HepG2 (cell line): ENCODE results near the gene RIOK3. TPM values are rescaled to one million over a fixed set of nuclear protein-coding genes. Genes with fewer than 3 reads are reported as not detected.

Source experiments
- ATAC-seq: fragments of 200-7000 bp; cut with Tn5 transposase; 3 replicates; pipeline ENCODE4 v1.9.1; 2020; ENCODE audit warnings: mild to moderate bottlenecking, moderate library complexity
- BruUV-seq: library from RNA; stranded (reverse); fragments of 400-500 nt; replicated peaks from 2 replicates; lab custom pipeline; 2021; lab: Mats Ljungman, UMichigan
- CTCF ChIA-PET: fragments of 300-600 bp; formaldehyde crosslinking; extraction: SDS; loops from one replicate; lab custom pipeline; 2021; ENCODE audit warnings: low total read pairs, inconsistent platforms, low intra/inter-chr PET ratio; lab: Yijun Ruan, JAX
- POLR2A ChIA-PET: fragments of 350-600 bp; sonication (Branson Sonifier 250); formaldehyde crosslinking; loops from one replicate; lab custom pipeline; 2020; ENCODE audit warnings: antibody characterized with exemption, inconsistent platforms; lab: Yijun Ruan, JAX
- DNase-seq: peaks from one replicate; pipeline ENCODE4 v3.0.0-alpha.2; 2015; ENCODE audit warnings: low spot score
- FAIRE-seq: peaks from 3 replicates; lab custom pipeline; 2011; peaks lifted over from hg19 to GRCh38; lab: Jason Lieb, UNC
- H2AFZ ChIP-seq: one replicate; pipeline ENCODE4 v1.6.1; 2011; ENCODE audit warnings: low read length, inconsistent platforms
- H3K27ac ChIP-seq: fragments of 300-600 bp; 3 replicates; pipeline ENCODE4 v1.8.0; 2011; ENCODE audit warnings: mixed run types, mild to moderate bottlenecking, mixed read lengths, low read length, inconsistent platforms; ENCODE audit not compliant: insufficient read depth; ENCODE audit errors: extremely low read length
- H3K27me3 ChIP-seq, 2 experiments: fragments of 200-600 bp in 1 of 2; 2 replicates in 1 of 2; 3 replicates in 1 of 2; pipeline versions ENCODE4 v1.6.0 to v1.8.0; 2011; ENCODE audit warnings: low read length in 2 of 2, mild to moderate bottlenecking in 2 of 2, moderate library complexity in 2 of 2, inconsistent platforms in 1 of 2; ENCODE audit not compliant: insufficient read depth in 2 of 2, control insufficient read depth in 1 of 2
- H3K36me3 ChIP-seq, 2 experiments: fragments of 200-600 bp in 1 of 2; replicated peaks in 1 of 2; 2 replicates in 1 of 2; 3 replicates in 1 of 2; pipeline versions ENCODE4 v1.5.1 to v1.8.0; 2011; ENCODE audit warnings: low read length in 2 of 2, inconsistent platforms in 1 of 2; ENCODE audit not compliant: insufficient read depth in 2 of 2, control insufficient read depth in 1 of 2
- H3K4me1 ChIP-seq: 2 replicates; pipeline ENCODE4 v1.5.1; 2012; ENCODE audit warnings: low read length, inconsistent platforms; ENCODE audit not compliant: insufficient read depth
- H3K4me2 ChIP-seq: 2 replicates; pipeline ENCODE4 v1.6.0; 2011; ENCODE audit warnings: low read depth, low read length, inconsistent platforms
- H3K4me3 ChIP-seq, 3 experiments: fragments of 200-600 bp in 1 of 3; sonication (generic), shearing (Covaris generic) in 1 of 3; replicated peaks in 1 of 3; 2 replicates each; pipeline ENCODE4 v1.5.1; 2011 to 2016; ENCODE audit warnings: low read length in 3 of 3, inconsistent platforms in 2 of 3, low read depth in 2 of 3, mild to moderate bottlenecking in 2 of 3, control low read depth in 1 of 3, mixed read lengths in 1 of 3; ENCODE audit not compliant: insufficient read depth in 1 of 3
- H3K79me2 ChIP-seq: one replicate; pipeline ENCODE4 v1.6.1; 2011; ENCODE audit warnings: low read length, inconsistent platforms; ENCODE audit not compliant: insufficient read depth
- H3K9ac ChIP-seq: 2 replicates; pipeline ENCODE4 v1.6.0; 2011; ENCODE audit warnings: mild to moderate bottlenecking, low read depth, low read length, inconsistent platforms; ENCODE audit not compliant: insufficient read depth
- H3K9me3 ChIP-seq: 2 replicates; pipeline ENCODE4 v1.5.1; 2012; ENCODE audit warnings: mild to moderate bottlenecking, low read length
- H4K20me1 ChIP-seq: 2 replicates; pipeline ENCODE4 v1.6.0; 2011; ENCODE audit warnings: inconsistent platforms, mild to moderate bottlenecking, low read length, moderate library complexity; ENCODE audit not compliant: insufficient read depth
- FOXC1 ChIP-seq: sonication (generic); formaldehyde crosslinking; IDR thresholded peaks from 2 replicates; pipeline ENCODE4 v1.8.0; 2022; ENCODE audit warnings: mild to moderate bottlenecking, missing genetic modification reagents, borderline replicate concordance
- JARID2 ChIP-seq: sonication (generic); formaldehyde crosslinking; IDR thresholded peaks from 2 replicates; pipeline ENCODE4 v1.8.1; 2023; ENCODE audit warnings: missing genetic modification reagents, inconsistent platforms; ENCODE audit not compliant: insufficient replicate concordance
- SMAD1 ChIP-seq: sonication (generic); formaldehyde crosslinking; IDR thresholded peaks from 2 replicates; pipeline ENCODE4 v1.4.0; 2020; ENCODE audit warnings: missing genetic modification reagents, low read depth, mild to moderate bottlenecking, borderline replicate concordance
- SP4 ChIP-seq: sonication (generic); formaldehyde crosslinking; IDR thresholded peaks from 2 replicates; pipeline ENCODE4 v1.8.1; 2023; ENCODE audit warnings: mild to moderate bottlenecking, missing genetic modification reagents
- SRSF1 ChIP-seq: fragments of 200-400 bp; formaldehyde crosslinking; optimal IDR thresholded peaks from 2 replicates; pipeline ENCODE3; 2017; ENCODE audit warnings: mild to moderate bottlenecking, low read depth, low read length, moderate library complexity
- YEATS2 ChIP-seq: sonication (generic); formaldehyde crosslinking; IDR thresholded peaks from 2 replicates; pipeline ENCODE4 v1.4.0; 2020; ENCODE audit warnings: missing genetic modification reagents, borderline replicate concordance
- YEATS4 ChIP-seq: sonication (generic); formaldehyde crosslinking; IDR thresholded peaks from 2 replicates; pipeline ENCODE4 v1.4.0; 2020; ENCODE audit warnings: missing genetic modification reagents, borderline replicate concordance
- ZNF614 ChIP-seq: IDR thresholded peaks from 2 replicates; pipeline ENCODE4 v1.6.1; 2018; ENCODE audit warnings: missing biosample characterization, missing genetic modification reagents, inconsistent platforms, borderline replicate concordance
- ZNF672 ChIP-seq: sonication (generic); formaldehyde crosslinking; IDR thresholded peaks from 2 replicates; pipeline ENCODE4 v1.8.1; 2022; ENCODE audit warnings: missing genetic modification reagents
- ZNF713 ChIP-seq: sonication (generic); formaldehyde crosslinking; IDR thresholded peaks from 2 replicates; pipeline ENCODE4 v1.4.0; 2020; ENCODE audit warnings: mild to moderate bottlenecking, missing genetic modification reagents
- WGBS: methylation state at CpG from one replicate; pipeline ENCODE4 v1.1.6; 2017; ENCODE audit warnings: low lambda C conversion rate; 5-methylcytosine and 5-hydroxymethylcytosine counted together
- in situ Hi-C: cut with HindIII; loops from 2 replicates; pipeline ENCODE4 v1.10.0; 2017; ENCODE audit warnings: low pct_unique_long_range_greater_than_20kb; ENCODE audit not compliant: extremely low pct_ligation_motif_present
- intact Hi-C: fragments of 100-400 bp; cut with micrococcal nuclease; formaldehyde crosslinking; loops from one replicate; pipeline ENCODE4 v1.10.0; 2022; ENCODE audit not compliant: unreplicated experiment
- polyA plus RNA-seq, 8 experiments: library from polyadenylated mRNA; depleted of rRNA in 3 of 8; stranded (reverse) in 7 of 8; unstranded in 1 of 8; fragments of >200 nt; fragmentation: Illumina TruSeq in 4 of 8; extraction: Trizol in 4 of 8; gene quantifications; 2 replicates each; pipeline versions ENCODE4 v1.2.1 to v1.2.3, GENCODE V29; 2011 to 2016; ENCODE audit warnings: low read depth in 4 of 8, missing spikeins in 1 of 8, mixed read lengths in 1 of 8; ENCODE audit not compliant: insufficient read depth in 1 of 8
- total RNA-seq, 5 experiments: library from RNA; depleted of rRNA; stranded (reverse); fragments of >200 nt; fragmentation: Illumina TruSeq; extraction: Trizol; gene quantifications; 2 replicates each; pipeline ENCODE4 v1.2.3, GENCODE V29; 2016; ENCODE audit warnings: low read depth in 1 of 5
- TF ChIP-seq, protein P1 (sequence below): IDR thresholded peaks from 2 replicates; pipeline ENCODE4 v1.6.1; 2018; ENCODE audit warnings: missing genetic modification reagents, mild to moderate bottlenecking, missing compliant biosample characterization
- TF ChIP-seq, protein P2 (sequence below): sonication (generic); formaldehyde crosslinking; conservative IDR thresholded peaks from 2 replicates; pipeline ENCODE4 v1.8.0; 2022; ENCODE audit warnings: missing genetic modification reagents
- TF ChIP-seq, protein P3 (sequence below): sonication (generic); formaldehyde crosslinking; IDR thresholded peaks from 2 replicates; pipeline ENCODE4 v1.4.0; 2020; ENCODE audit warnings: mild to moderate bottlenecking, missing genetic modification reagents
- TF ChIP-seq, protein P4 (sequence below): sonication (generic); formaldehyde crosslinking; IDR thresholded peaks from 2 replicates; pipeline ENCODE4 v1.5.1; 2020; ENCODE audit warnings: mild to moderate bottlenecking, missing genetic modification reagents

RIOK3 gene
- total and polyA plus RNA-seq, 2 of the 13 experiments (the other 11 are each of a cell fraction or from before 2014, with no cell fraction given), result 26.7 to 36.0 TPM

DNA sequence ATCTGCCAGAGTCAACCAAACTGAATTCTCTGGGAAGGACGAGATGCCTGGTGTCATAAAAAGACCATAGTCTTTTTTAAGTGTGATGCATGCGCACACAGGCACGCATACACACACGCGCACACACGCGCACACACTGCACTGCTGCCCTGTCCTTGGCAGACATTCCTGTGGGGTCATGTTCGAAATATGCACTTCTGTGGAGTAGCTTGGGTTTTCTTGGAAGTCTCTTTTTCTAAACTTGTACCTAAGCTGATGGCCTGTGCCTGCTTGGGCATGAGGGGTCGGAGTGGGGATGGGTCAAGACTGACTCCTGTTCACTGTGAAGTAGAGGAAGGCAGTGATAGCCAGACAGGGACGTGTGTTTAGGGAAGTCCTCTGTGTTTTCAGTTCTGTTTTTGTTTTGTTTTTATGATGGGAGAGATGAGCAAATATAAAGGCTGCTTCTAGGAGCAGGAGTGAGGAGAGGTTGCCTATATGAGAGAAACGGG is 46.2 kb downstream of the RIOK3 start:
- Histone ChIP-seq H3K36me3 (no peaks in the 10 kb centered on the region), H3K27me3 (no peaks in the 10 kb centered on the region), H3K9me3 (no peaks in the 10 kb centered on the region), H3K4me2 (peak overlapping the region; percentile 36), H3K9ac (no peak overlapping the region), H3K4me3 (no peak overlapping the region; a peak in 1 of 6 replicates), H2AFZ (no peak overlapping the region), H3K79me2 (peaks cover 5% of the 10 kb centered on the region), H4K20me1 (no peaks in the 10 kb centered on the region), H3K27ac (no peak overlapping the region), H3K4me1 (peaks cover 27% of the 10 kb centered on the region)
- intact Hi-C loops, result loop anchor here (5.0 kb wide), 1 partner anchor 313 kb away; no protein-coding TSS in a partner anchor
- ChIA-PET POLR2A (interaction anchor here (1.0 kb wide), 1 partner anchor 11 kb away, joined by 3 read pairs; no protein-coding TSS in a partner anchor), CTCF (interaction anchor here (1.6 kb wide), 1 partner anchor 204 kb away, joined by 4 read pairs; no protein-coding TSS in a partner anchor)
- FAIRE-seq (no peak), ATAC-seq (no peak), DNase-seq (no peak)
- WGBS, result 51% methylated on average over 9 of the region's 11 CpGs
- in situ Hi-C loops, result no loop called here
- no TSS peak for BruUV-seq
- TF ChIP-seq ZNF614 (CRISPR knock-in tag), result no peak
- TF ChIP-seq YEATS2 (CRISPR knock-in tag), result no peak
- TF ChIP-seq ZNF713, result no peak
- TF ChIP-seq, protein P1, sequence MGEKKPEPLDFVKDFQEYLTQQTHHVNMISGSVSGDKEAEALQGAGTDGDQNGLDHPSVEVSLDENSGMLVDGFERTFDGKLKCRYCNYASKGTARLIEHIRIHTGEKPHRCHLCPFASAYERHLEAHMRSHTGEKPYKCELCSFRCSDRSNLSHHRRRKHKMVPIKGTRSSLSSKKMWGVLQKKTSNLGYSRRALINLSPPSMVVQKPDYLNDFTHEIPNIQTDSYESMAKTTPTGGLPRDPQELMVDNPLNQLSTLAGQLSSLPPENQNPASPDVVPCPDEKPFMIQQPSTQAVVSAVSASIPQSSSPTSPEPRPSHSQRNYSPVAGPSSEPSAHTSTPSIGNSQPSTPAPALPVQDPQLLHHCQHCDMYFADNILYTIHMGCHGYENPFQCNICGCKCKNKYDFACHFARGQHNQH (CRISPR knock-in tag), result no peak
- no peak for TF ChIP-seq YEATS4 (CRISPR knock-in tag)
- no peak for TF ChIP-seq SMAD1
- TF ChIP-seq, protein P2, sequence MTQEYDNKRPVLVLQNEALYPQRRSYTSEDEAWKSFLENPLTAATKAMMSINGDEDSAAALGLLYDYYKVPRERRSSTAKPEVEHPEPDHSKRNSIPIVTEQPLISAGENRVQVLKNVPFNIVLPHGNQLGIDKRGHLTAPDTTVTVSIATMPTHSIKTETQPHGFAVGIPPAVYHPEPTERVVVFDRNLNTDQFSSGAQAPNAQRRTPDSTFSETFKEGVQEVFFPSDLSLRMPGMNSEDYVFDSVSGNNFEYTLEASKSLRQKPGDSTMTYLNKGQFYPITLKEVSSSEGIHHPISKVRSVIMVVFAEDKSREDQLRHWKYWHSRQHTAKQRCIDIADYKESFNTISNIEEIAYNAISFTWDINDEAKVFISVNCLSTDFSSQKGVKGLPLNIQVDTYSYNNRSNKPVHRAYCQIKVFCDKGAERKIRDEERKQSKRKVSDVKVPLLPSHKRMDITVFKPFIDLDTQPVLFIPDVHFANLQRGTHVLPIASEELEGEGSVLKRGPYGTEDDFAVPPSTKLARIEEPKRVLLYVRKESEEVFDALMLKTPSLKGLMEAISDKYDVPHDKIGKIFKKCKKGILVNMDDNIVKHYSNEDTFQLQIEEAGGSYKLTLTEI (CRISPR knock-in tag), result no peak
- TF ChIP-seq, protein P3, sequence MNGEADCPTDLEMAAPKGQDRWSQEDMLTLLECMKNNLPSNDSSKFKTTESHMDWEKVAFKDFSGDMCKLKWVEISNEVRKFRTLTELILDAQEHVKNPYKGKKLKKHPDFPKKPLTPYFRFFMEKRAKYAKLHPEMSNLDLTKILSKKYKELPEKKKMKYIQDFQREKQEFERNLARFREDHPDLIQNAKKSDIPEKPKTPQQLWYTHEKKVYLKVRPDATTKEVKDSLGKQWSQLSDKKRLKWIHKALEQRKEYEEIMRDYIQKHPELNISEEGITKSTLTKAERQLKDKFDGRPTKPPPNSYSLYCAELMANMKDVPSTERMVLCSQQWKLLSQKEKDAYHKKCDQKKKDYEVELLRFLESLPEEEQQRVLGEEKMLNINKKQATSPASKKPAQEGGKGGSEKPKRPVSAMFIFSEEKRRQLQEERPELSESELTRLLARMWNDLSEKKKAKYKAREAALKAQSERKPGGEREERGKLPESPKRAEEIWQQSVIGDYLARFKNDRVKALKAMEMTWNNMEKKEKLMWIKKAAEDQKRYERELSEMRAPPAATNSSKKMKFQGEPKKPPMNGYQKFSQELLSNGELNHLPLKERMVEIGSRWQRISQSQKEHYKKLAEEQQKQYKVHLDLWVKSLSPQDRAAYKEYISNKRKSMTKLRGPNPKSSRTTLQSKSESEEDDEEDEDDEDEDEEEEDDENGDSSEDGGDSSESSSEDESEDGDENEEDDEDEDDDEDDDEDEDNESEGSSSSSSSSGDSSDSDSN (CRISPR knock-in tag), result no peak
- TF ChIP-seq ZNF672 (CRISPR knock-in tag), result no peak
- TF ChIP-seq SRSF1, result no peak
- no peak for TF ChIP-seq SP4 (CRISPR knock-in tag)
- no peak for TF ChIP-seq JARID2 (CRISPR knock-in tag)
- TF ChIP-seq FOXC1, result no peak
- TF ChIP-seq, protein P4, sequence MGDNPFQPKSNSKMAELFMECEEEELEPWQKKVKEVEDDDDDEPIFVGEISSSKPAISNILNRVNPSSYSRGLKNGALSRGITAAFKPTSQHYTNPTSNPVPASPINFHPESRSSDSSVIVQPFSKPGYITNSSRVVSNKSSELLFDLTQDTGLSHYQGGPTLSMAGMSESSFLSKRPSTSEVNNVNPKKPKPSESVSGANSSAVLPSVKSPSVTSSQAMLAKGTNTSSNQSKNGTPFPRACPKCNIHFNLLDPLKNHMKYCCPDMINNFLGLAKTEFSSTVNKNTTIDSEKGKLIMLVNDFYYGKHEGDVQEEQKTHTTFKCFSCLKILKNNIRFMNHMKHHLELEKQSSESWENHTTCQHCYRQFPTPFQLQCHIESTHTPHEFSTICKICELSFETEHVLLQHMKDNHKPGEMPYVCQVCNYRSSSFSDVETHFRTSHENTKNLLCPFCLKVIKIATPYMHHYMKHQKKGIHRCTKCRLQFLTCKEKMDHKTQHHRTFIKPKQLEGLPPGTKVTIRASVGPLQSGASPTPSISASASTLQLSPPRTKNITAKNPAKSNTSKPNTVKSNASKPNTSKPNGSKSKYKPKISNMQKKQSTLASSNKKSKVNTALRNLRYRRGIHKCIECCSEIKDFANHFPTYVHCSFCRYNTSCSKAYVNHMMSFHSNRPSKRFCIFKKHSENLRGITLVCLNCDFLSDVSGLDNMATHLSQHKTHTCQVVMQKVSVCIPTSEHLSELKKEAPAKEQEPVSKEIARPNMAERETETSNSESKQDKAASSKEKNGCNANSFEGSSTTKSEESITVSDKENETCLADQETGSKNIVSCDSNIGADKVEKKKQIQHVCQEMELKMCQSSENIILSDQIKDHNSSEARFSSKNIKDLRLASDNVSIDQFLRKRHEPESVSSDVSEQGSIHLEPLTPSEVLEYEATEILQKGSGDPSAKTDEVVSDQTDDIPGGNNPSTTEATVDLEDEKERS (CRISPR knock-in tag), result no peak
